Measurements from ENCODE around the gene CDH4. TPM values are rescaled to one million over a fixed set of nuclear protein-coding genes. Genes with fewer than 3 reads are reported as not detected.
"Not testable (repeated sequence)": the region's sequence is repeated elsewhere in the genome, so short reads cannot be mapped to it uniquely, and the experiment has no call there.

CDH4 gene
- total RNA-seq, 1 donor from 2014 or later, result not detected

- DNase-seq (ENCODE audit: low spot score), result no peak
Measured at GRCh38 chr20:61416546-61416945, 164.5 kb downstream of the CDH4 start.

GRCh38 chr20:61417221-61417941 lies 165.3 kb downstream of the CDH4 start:
- no peak for DNase-seq (ENCODE audit: low spot score)

GRCh38 chr20:61419010-61419409 lies 166.9 kb downstream of the CDH4 start:
- no peak for DNase-seq (ENCODE audit: low spot score)

- no peak for DNase-seq (ENCODE audit: low spot score)
Measured at GRCh38 chr20:61419501-61419900, 167.4 kb downstream of the CDH4 start.

GRCh38 chr20:61420056-61420455 lies 168.0 kb downstream of the CDH4 start:
- DNase-seq (ENCODE audit: low spot score), result no peak

- DNase-seq (ENCODE audit: low spot score), result no peak
Measured at GRCh38 chr20:61420781-61421180, 168.7 kb downstream of the CDH4 start.

GRCh38 chr20:61422636-61423425 lies 170.8 kb downstream of the CDH4 start:
- DNase-seq (ENCODE audit: low spot score), result no peak

GRCh38 chr20:61424011-61424627 lies 172.1 kb downstream of the CDH4 start:
- DNase-seq (ENCODE audit: low spot score), result no peak

- DNase-seq (ENCODE audit: low spot score), result no peak
Measured at GRCh38 chr20:61424628-61425420, 172.8 kb downstream of the CDH4 start.

GRCh38 chr20:61425541-61425991 lies 173.5 kb downstream of the CDH4 start:
- DNase-seq (ENCODE audit: low spot score), result not testable (repeated sequence)

- no peak for DNase-seq (ENCODE audit: low spot score)
Measured at GRCh38 chr20:61426352-61426751, 174.3 kb downstream of the CDH4 start.

- DNase-seq (ENCODE audit: low spot score), result no peak
Measured at GRCh38 chr20:61429458-61430227, 177.6 kb downstream of the CDH4 start.

- DNase-seq (ENCODE audit: low spot score), result no peak
Measured at GRCh38 chr20:61430228-61430624, 178.2 kb downstream of the CDH4 start.

GRCh38 chr20:61433176-61433575 lies 181.1 kb downstream of the CDH4 start:
- no peak for DNase-seq (ENCODE audit: low spot score)

- no peak for DNase-seq (ENCODE audit: low spot score)
Measured at GRCh38 chr20:61433816-61434215, 181.8 kb downstream of the CDH4 start.

GRCh38 chr20:61434341-61434781 lies 182.3 kb downstream of the CDH4 start:
- no peak for DNase-seq (ENCODE audit: low spot score)

- no peak for DNase-seq (ENCODE audit: low spot score)
Measured at GRCh38 chr20:61435184-61435822, 183.2 kb downstream of the CDH4 start.

- DNase-seq (ENCODE audit: low spot score), result no peak
Measured at GRCh38 chr20:61435823-61436220, 183.8 kb downstream of the CDH4 start.

- no peak for DNase-seq (ENCODE audit: low spot score)
Measured at GRCh38 chr20:61436283-61436666, 184.2 kb downstream of the CDH4 start.

Data from mesenteric fat pad (tissue), 1 donor.